HG03159 (cell line): ENCODE results near the gene YPEL5.
A peak's percentile ranks its signal among the peaks of the same experiment; 100 is the strongest.

ENCODE experiments used
- ATAC-seq: cut with Tn5 transposase; IDR thresholded peaks from one replicate; pipeline ENCODE4 v1.9.1; 2021; ENCODE audit warnings: mild to moderate bottlenecking, moderate library complexity; ENCODE audit not compliant: unreplicated experiment

YPEL5 gene

GRCh38 chr2:30164131-30164925, 17.5 kb downstream of the YPEL5 start:
- ATAC-seq: no peak

GRCh38 chr2:30165050-30165520, 18.3 kb downstream of the YPEL5 start:
- ATAC-seq: peak; percentile 91

DNA sequence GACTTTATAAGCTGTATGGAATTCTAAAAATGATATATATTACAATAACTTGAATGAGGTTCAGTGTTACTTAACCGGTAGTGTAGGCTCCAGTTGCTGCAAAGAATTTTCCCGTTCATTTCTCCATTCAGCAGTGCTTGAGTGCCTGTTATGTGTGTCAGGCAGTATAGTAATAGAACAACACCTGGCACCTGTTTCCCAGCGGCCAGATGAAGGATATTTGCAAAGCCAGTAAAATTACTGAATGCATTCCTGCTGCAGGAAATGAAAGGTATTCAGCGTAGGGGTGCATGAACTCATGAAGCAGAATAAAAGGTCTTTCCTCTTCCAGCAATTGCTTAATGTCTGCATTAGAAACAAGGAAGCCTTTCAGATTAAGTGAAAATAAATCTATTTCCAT, 18.8 kb downstream of the YPEL5 start:
- no peak for ATAC-seq

DNA sequence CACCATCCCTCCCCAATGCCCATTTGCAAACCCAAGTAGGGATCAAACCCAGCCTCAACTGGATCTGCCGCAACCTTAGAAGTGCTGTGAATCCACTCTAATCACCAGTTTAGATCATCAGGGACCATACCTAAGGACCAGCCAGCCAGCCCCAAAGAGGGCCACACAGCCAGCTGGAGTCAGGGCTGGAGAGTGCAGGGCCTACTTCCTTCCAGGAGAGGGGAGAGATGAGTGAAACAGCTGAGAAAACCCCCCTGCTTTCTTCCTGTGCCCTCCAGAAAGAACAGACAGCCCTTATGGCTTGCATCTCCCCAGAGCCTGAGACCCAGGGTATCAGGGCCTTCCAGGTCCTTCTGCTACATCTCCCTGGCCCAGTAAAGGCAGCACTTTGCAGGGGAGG, 25.8 kb downstream of the YPEL5 start:
- ATAC-seq: no peak

DNA sequence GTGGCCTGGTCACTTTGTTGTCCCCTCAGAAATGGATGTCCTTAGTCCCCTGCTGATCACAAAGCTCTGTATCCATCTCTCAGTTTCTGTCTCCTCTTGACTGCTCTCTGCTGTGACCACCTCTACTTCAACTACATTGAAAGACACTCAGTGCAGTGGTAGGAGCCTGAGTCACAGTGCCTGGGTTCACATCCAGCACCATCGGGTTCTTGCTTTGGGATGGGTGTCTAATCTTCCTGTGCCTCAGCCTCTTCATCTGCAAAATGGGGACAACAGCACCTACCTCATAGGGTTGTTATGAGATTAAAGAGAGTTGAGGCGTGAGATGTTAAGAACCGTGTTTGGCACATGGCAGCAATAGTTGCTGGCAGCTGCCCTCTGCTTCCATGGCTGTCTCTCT, 30.6 kb downstream of the YPEL5 start:
- no peak for ATAC-seq

GRCh38 chr2:30177956-30178355, 31.1 kb downstream of the YPEL5 start:
- no peak for ATAC-seq

- no peak for ATAC-seq
Observed at GRCh38 chr2:30178618-30179434, 32.0 kb downstream of the YPEL5 start.

DNA sequence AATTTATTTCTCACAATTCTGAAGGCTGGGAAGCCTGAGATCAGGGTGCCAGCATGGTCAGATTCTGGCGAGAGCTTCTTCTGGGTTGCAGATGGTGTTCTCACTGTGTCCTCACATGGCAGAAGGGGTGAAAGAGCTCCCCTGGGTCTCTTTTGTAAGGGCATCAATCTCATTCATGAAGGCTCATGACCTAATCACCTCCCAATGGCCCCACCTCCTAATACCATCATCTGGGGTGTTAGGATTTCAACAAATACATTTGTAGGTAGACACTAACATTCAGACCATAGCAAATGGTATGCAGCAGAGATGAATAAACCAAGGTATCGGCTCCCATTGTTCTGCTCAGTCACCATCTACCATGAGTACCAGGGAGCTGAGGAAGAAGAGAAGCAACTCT, 32.7 kb downstream of the YPEL5 start:
- no peak for ATAC-seq

- no peak for ATAC-seq
Observed at GRCh38 chr2:30180226-30180625, 33.4 kb downstream of the YPEL5 start.

DNA sequence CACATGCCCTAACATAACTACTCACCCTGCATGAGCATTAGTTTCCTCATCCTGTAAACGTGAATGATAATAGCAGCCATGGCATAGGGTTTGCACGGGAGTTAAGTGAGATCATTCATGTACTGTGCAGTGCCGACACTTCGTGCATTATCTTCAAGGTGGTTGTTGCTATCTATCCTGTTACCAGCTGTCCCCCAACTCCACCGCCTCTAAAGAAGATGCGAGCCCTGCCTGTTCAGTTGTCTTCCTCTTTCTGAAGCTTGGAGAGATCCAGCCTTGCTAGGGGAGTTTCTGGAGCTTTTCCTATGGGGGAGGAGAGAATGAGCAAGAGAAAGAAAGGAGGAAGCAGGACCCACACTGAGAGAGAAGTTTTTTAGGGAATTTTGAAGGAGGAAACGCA, 34.4 kb downstream of the YPEL5 start:
- ATAC-seq: no peak

DNA sequence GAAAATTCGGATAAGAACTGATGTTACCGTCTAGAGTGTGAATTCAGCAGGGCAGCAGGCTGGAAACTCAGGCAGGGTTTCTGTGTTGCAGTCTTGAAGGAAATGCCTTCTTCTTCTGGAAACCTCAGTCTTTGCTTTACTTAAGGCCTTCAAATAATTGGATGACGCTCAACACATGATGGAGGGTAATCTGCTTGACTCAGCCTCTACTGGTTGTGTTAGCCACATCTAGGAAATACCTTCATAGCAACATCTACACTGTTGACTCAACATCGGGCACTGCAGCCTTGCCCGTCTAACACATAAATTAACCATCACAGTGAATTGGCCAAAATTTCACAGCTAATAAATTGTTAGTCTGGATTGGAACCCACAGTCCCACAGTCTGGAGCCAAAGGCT, 37.2 kb downstream of the YPEL5 start:
- no peak for ATAC-seq

- ATAC-seq: no peak
Observed at GRCh38 chr2:30185178-30185577, 38.4 kb downstream of the YPEL5 start.

- ATAC-seq: no peak
Observed at GRCh38 chr2:30188292-30188691, 41.5 kb downstream of the YPEL5 start.

DNA sequence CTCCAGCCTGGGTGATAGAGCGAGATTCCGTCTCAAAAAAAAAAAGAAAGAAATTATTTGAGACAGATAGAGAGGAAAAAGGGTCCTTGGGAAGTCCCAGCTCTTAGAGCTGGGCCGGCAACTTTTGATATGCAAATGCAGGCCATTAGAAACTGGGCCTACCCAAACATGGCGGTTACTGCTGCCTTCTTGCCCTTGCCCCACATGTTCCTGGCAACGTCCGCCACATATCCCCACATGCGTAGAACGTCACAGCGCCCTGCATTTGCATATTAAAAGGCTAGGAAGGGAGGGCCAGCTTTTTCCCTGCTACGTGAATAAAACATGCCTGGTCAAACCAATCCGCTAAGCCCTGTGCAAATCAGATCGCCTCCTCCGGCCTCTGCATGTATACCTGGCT, 43.8 kb downstream of the YPEL5 start:
- ATAC-seq: no peak

GRCh38 chr2:30191107-30191506, 44.3 kb downstream of the YPEL5 start:
- no peak for ATAC-seq

DNA sequence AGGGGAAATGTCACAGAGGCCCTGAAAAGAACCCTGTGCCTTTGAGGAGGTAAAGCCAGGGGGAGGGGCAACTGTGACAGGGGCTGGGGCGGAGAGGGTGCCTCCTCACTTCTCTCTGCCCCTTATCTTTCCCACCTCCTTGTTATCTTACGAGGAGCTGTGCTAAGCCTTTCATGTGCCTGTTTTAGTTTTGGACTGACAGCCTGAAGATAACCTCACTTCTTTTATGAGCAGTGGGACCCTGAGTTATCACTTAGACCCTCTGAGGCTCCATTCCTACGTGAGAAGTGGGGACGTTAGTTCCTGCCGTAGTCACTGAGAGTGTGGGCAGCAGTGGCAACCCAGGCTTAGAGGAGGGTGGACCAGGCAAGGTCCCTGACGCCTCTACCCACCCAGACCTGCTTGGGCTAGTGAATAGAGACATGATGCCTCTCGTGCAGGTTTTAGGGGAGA, 45.0 kb downstream of the YPEL5 start:
- no peak for ATAC-seq

DNA sequence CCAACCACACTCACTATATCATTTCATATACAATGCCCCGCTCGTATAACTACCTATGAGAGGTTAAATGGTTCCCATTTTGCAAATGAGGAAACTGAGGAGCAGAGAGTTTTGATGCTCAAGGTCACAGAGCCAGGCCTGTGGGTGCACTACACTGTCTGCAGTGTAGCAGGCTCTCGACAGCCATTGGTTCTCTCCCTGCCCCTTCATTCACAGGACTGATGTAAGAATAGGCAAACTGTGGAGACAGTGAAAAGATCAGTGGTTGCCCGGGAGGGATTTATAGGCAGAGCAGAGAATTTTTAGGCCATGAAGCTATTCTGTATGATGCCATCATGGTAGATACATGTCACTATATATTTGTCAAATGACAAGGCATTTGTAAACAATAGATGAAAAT, 45.5 kb downstream of the YPEL5 start:
- ATAC-seq: no peak

DNA sequence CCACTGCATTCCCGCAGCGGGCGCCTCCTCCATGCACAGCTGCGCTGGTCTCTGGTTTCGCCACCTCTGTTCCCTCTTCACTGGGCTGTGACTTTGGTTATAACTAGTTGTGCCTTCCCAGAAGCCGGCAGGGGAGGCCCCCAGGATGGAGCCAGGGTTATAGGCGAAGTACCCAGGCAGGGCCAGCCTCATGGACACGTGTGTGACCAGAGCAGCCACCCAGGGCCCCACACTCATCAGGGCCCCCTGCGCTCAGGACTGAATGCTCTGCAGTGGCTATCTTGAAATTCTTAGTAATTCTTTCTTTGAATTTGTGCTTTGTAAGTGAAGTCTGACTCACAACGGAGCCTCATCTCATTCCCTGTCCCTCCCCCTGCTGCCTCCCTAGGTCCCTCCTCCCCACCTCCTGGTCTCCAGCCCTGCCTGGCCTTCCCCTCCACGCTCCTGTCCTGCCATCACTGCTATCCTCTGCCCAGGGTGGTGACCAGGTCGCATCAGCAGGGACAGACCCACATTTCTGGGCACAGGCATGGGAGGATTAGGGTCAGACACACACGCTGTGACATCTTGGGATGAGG, 46.4 kb downstream of the YPEL5 start:
- ATAC-seq: no peak

DNA sequence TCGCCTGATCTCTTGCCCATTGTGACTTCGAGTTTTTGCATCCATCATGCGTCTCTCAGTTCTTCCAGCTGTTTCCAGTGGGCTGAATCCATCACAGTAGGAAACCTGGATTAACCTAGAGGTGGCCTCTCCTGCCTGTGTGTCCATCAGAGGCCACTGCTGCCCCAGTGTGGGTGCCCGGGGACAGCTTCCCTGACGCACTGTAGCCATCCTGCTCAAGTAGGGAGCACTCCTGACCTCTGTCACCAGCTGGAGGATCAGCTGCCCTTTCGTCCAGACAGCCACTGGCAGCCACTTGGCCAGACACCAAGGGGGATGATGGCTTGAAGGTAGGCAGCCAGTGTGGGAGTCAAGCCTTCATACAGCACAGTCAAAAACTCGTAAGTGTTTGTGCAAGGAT, 47.6 kb downstream of the YPEL5 start:
- ATAC-seq: no peak

DNA sequence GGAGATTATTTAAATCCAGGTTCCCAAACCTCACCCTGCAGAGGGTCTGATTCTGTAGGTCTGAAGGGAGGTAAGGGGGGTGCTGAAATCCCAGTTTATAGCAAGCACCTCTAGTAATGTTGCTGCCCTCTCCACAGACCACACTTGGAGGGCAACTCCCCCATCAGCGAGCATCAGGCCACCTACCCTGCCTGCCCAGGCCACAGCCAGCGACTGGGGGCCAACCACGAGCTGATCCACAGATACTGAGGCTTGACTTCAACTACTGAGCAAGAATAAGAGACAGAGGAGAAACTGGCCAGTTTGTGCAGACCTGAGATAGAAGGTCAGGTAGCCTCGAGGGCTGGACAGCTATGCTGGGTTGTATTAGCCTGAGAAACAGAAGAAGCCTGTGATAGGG, 48.2 kb downstream of the YPEL5 start:
- ATAC-seq: no peak

DNA sequence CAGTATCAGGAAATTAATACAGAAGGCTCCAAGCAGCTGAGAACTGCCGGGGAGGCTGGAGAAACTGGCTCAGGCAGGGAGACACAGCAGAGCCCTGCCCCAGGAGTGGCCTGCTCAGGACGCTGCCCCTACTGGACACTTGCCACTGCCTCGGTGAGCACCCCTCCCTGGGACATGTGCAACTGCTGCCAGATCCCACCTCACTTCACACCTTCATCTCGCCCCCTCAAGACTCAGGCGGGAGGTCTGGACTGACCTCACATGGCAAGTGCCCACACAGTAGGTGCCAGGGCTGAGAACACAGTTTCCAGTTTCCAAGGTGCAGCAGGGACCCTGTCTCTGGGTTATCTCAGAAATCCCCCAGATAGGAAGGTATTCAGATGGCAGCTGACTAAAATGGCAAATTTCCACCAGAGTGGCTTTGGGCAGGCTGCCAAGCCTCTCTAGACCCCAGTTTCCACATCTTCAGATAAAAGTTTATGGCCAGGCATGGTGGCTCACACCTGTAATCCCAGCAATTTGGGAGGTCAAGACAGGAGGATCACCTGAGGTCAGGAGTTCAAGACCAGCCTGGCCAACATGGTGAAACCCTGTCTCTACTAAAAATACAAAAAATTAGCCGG, 50.9 kb downstream of the YPEL5 start:
- ATAC-seq: no peak
